ENCODE results near the gene SCFD2.

GRCh38 chr4:53075162-53075785 is 290.6 kb downstream of the SCFD2 start:
- TF ChIP-seq POLR2AphosphoS5 (IDR thresholded peaks at IDR 0.05; ENCODE audit: low read depth): no peak
- no peak for TF ChIP-seq CTCF (IDR thresholded peaks at IDR 0.05; ENCODE audit: insufficient read depth, low read length)
- no peak for TF ChIP-seq SPI1 (IDR thresholded peaks at IDR 0.05; ENCODE audit: borderline replicate concordance, low read depth)

Data from HL-60 (cell line).